Keratinocyte (primary cell): ENCODE measurements around the gene ZCCHC13. TPM values are rescaled to one million over a fixed set of nuclear protein-coding genes. Genes with fewer than 3 reads are reported as not detected.

Experiments used
- DNase-seq: peaks from one replicate; pipeline ENCODE4 v3.0.0-alpha.2; 2011; ENCODE audit warnings: low read depth, missing footprints, low spot score
- FAIRE-seq: peaks from 2 replicates; lab custom pipeline; 2011; peaks lifted over from hg19 to GRCh38; lab: Jason Lieb, UNC
- H2AFZ ChIP-seq: 2 replicates; pipeline ENCODE4 v1.6.0; 2012; ENCODE audit warnings: low read length, control low read depth, inconsistent platforms; ENCODE audit not compliant: control insufficient read depth
- H3K27ac ChIP-seq: 2 replicates; pipeline ENCODE4 v1.5.1; 2011; ENCODE audit warnings: low read length; ENCODE audit not compliant: control insufficient read depth, insufficient read depth
- H3K27me3 ChIP-seq: 3 replicates; pipeline ENCODE4 v1.6.0; 2011; ENCODE audit warnings: low read length; ENCODE audit not compliant: control insufficient read depth, insufficient read depth; ENCODE audit errors: extremely low read depth
- H3K36me3 ChIP-seq, 2 experiments: 2 replicates in 1 of 2; 3 replicates in 1 of 2; pipeline ENCODE4 v1.5.1; 2011; ENCODE audit warnings: low read length in 2 of 2, mild to moderate bottlenecking in 1 of 2; ENCODE audit not compliant: control insufficient read depth in 2 of 2, insufficient read depth in 2 of 2; ENCODE audit errors: extremely low read depth in 1 of 2
- H3K4me1 ChIP-seq: 3 replicates; pipeline ENCODE4 v1.5.1; 2011; ENCODE audit warnings: low read length; ENCODE audit not compliant: control insufficient read depth, insufficient read depth; ENCODE audit errors: extremely low read depth
- H3K4me2 ChIP-seq: 3 replicates; pipeline ENCODE4 v1.6.0; 2011; ENCODE audit warnings: low read depth, low read length; ENCODE audit not compliant: control insufficient read depth, insufficient read depth; ENCODE audit errors: extremely low read depth
- H3K4me3 ChIP-seq, 3 experiments: fragments of 200-600 bp in 1 of 3; sonication (generic) in 1 of 3; 2 replicates in 2 of 3; 3 replicates in 1 of 3; pipeline ENCODE4 v1.5.1; 2011 to 2016; ENCODE audit warnings: low read length in 3 of 3, mild to moderate bottlenecking in 3 of 3, control low read depth in 2 of 3, inconsistent platforms in 1 of 3, low read depth in 1 of 3, mixed read lengths in 1 of 3, mixed run types in 1 of 3, moderate library complexity in 1 of 3; ENCODE audit not compliant: control insufficient read depth in 2 of 3, insufficient read depth in 2 of 3; ENCODE audit errors: extremely low read depth in 1 of 3
- H3K79me2 ChIP-seq: 2 replicates; pipeline ENCODE4 v1.6.0; 2012; ENCODE audit warnings: low read length; ENCODE audit not compliant: control insufficient read depth, insufficient read depth
- H3K9ac ChIP-seq: 3 replicates; pipeline ENCODE4 v1.6.0; 2011; ENCODE audit warnings: low read length; ENCODE audit not compliant: control insufficient read depth, insufficient read depth; ENCODE audit errors: extremely low read depth
- H3K9me1 ChIP-seq: 3 replicates; pipeline ENCODE4 v1.6.0; 2011; ENCODE audit warnings: low read length; ENCODE audit not compliant: control insufficient read depth, insufficient read depth; ENCODE audit errors: extremely low read depth
- H3K9me3 ChIP-seq: 2 replicates; pipeline ENCODE4 v1.5.1; 2012; ENCODE audit warnings: low read depth, low read length; ENCODE audit not compliant: control insufficient read depth
- H4K20me1 ChIP-seq: 3 replicates; pipeline ENCODE4 v1.6.0; 2011; ENCODE audit warnings: low read length; ENCODE audit not compliant: control insufficient read depth, insufficient read depth; ENCODE audit errors: extremely low read depth
- CTCF ChIP-seq, 3 experiments: IDR thresholded peaks in 1 of 3; conservative IDR thresholded peaks in 1 of 3; optimal IDR thresholded peaks in 1 of 3; 2 replicates in 2 of 3; 3 replicates in 1 of 3; pipeline versions ENCODE3 to v1.5.1; 2011; ENCODE audit warnings: low read length in 3 of 3, mild to moderate bottlenecking in 3 of 3, moderate library complexity in 2 of 3, control low read depth in 1 of 3, inconsistent platforms in 1 of 3; ENCODE audit not compliant: insufficient read depth in 2 of 3; ENCODE audit errors: extremely low read depth in 1 of 3
- EZH2 ChIP-seq: IDR thresholded peaks from one replicate; pipeline ENCODE4 v1.6.1; 2012; ENCODE audit warnings: inconsistent platforms, mild to moderate bottlenecking, low read length, moderate library complexity
- dilution Hi-C: fragments of 300-500 bp; cut with MboI; formaldehyde crosslinking; loops from one replicate; pipeline ENCODE4 v1.7.0; 2020; ENCODE audit warnings: low sequenced_read_pairs; ENCODE audit not compliant: extremely low pct_ligation_motif_present
- polyA plus RNA-seq, 5 experiments: library from polyadenylated mRNA; depleted of rRNA in 3 of 5; stranded (reverse) in 3 of 5; stranded (forward) in 1 of 5; unstranded in 1 of 5; fragments of >200 nt; gene quantifications; 1 replicate in 1 of 5; 2 replicates in 3 of 5; 3 replicates in 1 of 5; pipeline versions ENCODE4 v1.2.1 to v1.2.3, GENCODE V29; 2011 to 2012; ENCODE audit warnings: missing spikeins in 2 of 5, low read depth in 1 of 5, low replicate concordance in 1 of 5

Gene ZCCHC13
- polyA plus RNA-seq, 1 donor (not counting 4 experiments of a cell fraction or from before 2014, with no cell fraction given) = not detected

GRCh38 chrX:74259885-74260491 lies 44.0 kb upstream of the ZCCHC13 start:
- Histone ChIP-seq H3K9me1 (no peaks in the 10 kb centered on the region), H3K36me3 (peaks cover 0 to 2% of the 10 kb centered on the region in 2 experiments), H3K9ac (no peak overlapping the region), H4K20me1 (no peaks in the 10 kb centered on the region), H3K4me2 (no peak overlapping the region), H3K79me2 (no peaks in the 10 kb centered on the region), H3K27ac (no peak overlapping the region), H2AFZ (no peak overlapping the region), H3K4me1 (no peaks in the 10 kb centered on the region), H3K27me3 (no peaks in the 10 kb centered on the region), H3K9me3 (no peaks in the 10 kb centered on the region), H3K4me3 (no peak overlapping the region)
- FAIRE-seq = no peak
- dilution Hi-C loops = no loop called here
- TF ChIP-seq EZH2 (no peak), CTCF (optimal IDR thresholded peaks at IDR 0.05 in 1 of 3, IDR thresholded peaks at IDR 0.05 in 1 of 3, conservative IDR thresholded peaks at IDR 0.05 in 1 of 3; ENCODE audit: extremely low read depth in 1 of 3, insufficient read depth in 2 of 3, low read length in 3 of 3) (no peak)
- DNase-seq = no peak

- Histone ChIP-seq H3K36me3 (peaks cover 0 to 2% of the 10 kb centered on the region in 2 experiments), H2AFZ (no peak overlapping the region), H3K4me1 (no peaks in the 10 kb centered on the region), H3K9ac (no peak overlapping the region), H3K9me1 (no peaks in the 10 kb centered on the region), H3K79me2 (no peaks in the 10 kb centered on the region), H3K9me3 (no peaks in the 10 kb centered on the region), H4K20me1 (no peaks in the 10 kb centered on the region), H3K27me3 (no peaks in the 10 kb centered on the region), H3K4me3 (no peak overlapping the region), H3K27ac (no peak overlapping the region), H3K4me2 (no peak overlapping the region)
- dilution Hi-C loops = no loop called here
- FAIRE-seq (no peak), DNase-seq (no peak)
- TF ChIP-seq CTCF (optimal IDR thresholded peaks at IDR 0.05 in 1 of 3, IDR thresholded peaks at IDR 0.05 in 1 of 3, conservative IDR thresholded peaks at IDR 0.05 in 1 of 3; ENCODE audit: extremely low read depth in 1 of 3, insufficient read depth in 2 of 3, low read length in 3 of 3) (no peak), EZH2 (no peak)
Measured at GRCh38 chrX:74262452-74263209, 41.3 kb upstream of the ZCCHC13 start.
